Transverse colon (tissue), 4 donors: ENCODE measurements around the gene UBAC2.

Experiments used
- CTCF ChIP-seq, 5 experiments: fragments of 200-600 bp in 3 of 5; fragments of 450-650 bp in 2 of 5; sonication (generic) in 3 of 5; IDR thresholded peaks; 1 replicate in 2 of 5; 2 replicates in 3 of 5; pipeline ENCODE4 v1.5.1; 2016 to 2017; ENCODE audit warnings: antibody characterized with exemption in 5 of 5, inconsistent platforms in 3 of 5, mild to moderate bottlenecking in 2 of 5, moderate library complexity in 1 of 5
- POLR2A ChIP-seq: fragments of 450-650 bp; IDR thresholded peaks from one replicate; pipeline ENCODE4 v1.6.1; 2016; ENCODE audit warnings: antibody characterized with exemption, mild to moderate bottlenecking, moderate library complexity
- POLR2AphosphoS5 ChIP-seq, 3 donors: sonication (generic); formaldehyde crosslinking; IDR thresholded peaks; one replicate each; pipeline ENCODE4 v1.6.1; 2016; ENCODE audit warnings: antibody characterized with exemption in 3 of 3

GRCh38 chr13:99237981-99238662, 37.5 kb downstream of the UBAC2 start:
- TF ChIP-seq CTCF (IDR thresholded peaks at IDR 0.05) = no peak
- no peak for TF ChIP-seq POLR2A
- TF ChIP-seq POLR2AphosphoS5 (IDR thresholded peaks at IDR 0.05) = no peak
